Neuron (in vitro differentiated cells): ENCODE results near the gene MMP8.

Experiments used
- H2AFZ ChIP-seq: one replicate; pipeline ENCODE4 v1.6.1; 2013; ENCODE audit warnings: low read depth, mild to moderate bottlenecking, inconsistent platforms, low read length, moderate library complexity
- H3K27me3 ChIP-seq: one replicate; pipeline ENCODE4 v1.6.1; 2013; ENCODE audit warnings: low read length; ENCODE audit not compliant: insufficient read depth
- H3K36me3 ChIP-seq: one replicate; pipeline ENCODE4 v1.6.1; 2013; ENCODE audit warnings: low read length; ENCODE audit not compliant: insufficient read depth
- H3K4me1 ChIP-seq: one replicate; pipeline ENCODE4 v1.6.1; 2013; ENCODE audit warnings: low read length; ENCODE audit not compliant: insufficient read depth
- H3K4me3 ChIP-seq: 2 replicates; pipeline ENCODE4 v1.5.1; 2013; ENCODE audit warnings: mild to moderate bottlenecking, low read length, moderate library complexity
- H3K9me3 ChIP-seq: one replicate; pipeline ENCODE4 v1.6.1; 2013; ENCODE audit warnings: low read length

Gene MMP8, protein sequence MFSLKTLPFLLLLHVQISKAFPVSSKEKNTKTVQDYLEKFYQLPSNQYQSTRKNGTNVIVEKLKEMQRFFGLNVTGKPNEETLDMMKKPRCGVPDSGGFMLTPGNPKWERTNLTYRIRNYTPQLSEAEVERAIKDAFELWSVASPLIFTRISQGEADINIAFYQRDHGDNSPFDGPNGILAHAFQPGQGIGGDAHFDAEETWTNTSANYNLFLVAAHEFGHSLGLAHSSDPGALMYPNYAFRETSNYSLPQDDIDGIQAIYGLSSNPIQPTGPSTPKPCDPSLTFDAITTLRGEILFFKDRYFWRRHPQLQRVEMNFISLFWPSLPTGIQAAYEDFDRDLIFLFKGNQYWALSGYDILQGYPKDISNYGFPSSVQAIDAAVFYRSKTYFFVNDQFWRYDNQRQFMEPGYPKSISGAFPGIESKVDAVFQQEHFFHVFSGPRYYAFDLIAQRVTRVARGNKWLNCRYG

DNA sequence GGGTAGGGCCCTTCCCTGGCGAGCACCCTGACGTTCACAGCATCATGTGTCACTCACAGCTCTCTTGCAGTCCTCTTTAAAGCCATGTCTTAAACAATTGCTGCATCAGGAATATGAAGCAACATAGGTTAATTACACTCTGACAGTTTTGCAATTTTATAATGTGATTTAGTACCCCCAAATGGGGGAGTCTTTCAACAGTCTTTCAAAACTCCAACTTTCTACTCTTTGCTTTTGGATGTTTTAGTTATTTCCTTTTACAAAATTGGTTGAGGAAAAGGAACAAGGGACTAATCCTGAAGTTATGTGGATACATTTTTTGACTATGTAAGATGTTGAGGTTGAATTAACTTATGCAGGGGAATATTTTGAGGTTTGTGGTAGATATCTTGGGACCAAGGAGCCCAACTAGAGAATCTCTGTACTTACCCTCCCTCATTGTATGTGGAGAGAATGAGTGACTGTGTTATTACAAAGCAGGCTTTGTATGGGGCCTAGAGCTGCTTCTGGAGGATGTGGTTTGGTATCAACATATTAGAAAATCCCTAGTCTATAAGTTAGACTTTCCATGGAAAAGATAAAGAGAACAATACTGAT is at the start of gene MMP8:
TSS of gene MMP8 (minus strand) at position 51 of the 597 bp plus-strand sequence. CDS start 99 bp downstream, outside the sequence.
- H3K9me3 ChIP-seq, result no peaks in the 10 kb centered on the region
- no peaks in the 10 kb centered on the region for H3K36me3 ChIP-seq
- H3K4me1 ChIP-seq, result no peaks in the 10 kb centered on the region
- H3K4me3 ChIP-seq, result no peak within 1 kb of the TSS
- H2AFZ ChIP-seq, result no peak within 1 kb of the TSS
- no peaks in the 10 kb centered on the region for H3K27me3 ChIP-seq

DNA sequence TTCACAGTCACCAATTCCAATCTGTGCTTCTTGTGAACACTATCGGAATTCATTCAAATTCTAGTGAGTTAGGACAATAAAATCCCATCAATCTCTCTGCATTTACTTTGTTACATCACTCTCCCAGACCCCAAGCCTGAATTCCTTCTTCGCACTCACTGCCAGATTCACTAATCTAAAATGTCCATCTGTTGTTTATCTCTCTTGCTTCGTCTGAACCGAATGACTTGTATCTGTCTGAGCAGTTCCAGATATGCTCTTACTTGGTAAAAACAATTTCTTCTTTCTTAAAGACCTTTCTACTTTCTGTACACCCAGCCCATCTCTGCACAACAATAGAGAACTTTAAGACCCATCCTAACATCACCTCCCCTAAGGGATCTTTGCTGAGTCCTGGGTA is 48.6 kb upstream of the MMP8 start:
- no peak overlapping the region for H2AFZ ChIP-seq
- H3K4me3 ChIP-seq, result no peak overlapping the region
- H3K36me3 ChIP-seq, result no peaks in the 10 kb centered on the region
- no peaks in the 10 kb centered on the region for H3K27me3 ChIP-seq
- peaks cover 5% of the 10 kb centered on the region for H3K4me1 ChIP-seq
- no peaks in the 10 kb centered on the region for H3K9me3 ChIP-seq

DNA sequence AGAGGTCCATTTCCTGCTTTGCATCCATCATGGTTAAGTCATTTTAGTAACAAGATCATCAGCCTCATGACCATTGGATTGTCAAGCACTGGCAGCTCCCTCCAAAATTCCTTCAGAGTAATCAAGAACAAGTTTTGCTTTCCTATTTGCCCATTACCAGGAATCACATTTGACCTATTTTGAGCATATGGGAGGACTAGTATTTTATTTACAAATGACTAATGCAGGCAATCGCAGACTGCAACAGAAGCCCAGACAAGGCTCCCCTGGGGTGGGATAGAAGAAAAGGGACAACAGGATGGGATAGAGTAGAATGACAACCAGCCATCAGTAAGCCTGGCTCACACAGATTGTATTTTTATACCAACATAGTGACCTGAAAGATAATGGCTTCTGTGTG is 46.6 kb upstream of the MMP8 start:
- Histone ChIP-seq H3K4me3 (no peak overlapping the region), H3K4me1 (peaks cover 5% of the 10 kb centered on the region)

DNA sequence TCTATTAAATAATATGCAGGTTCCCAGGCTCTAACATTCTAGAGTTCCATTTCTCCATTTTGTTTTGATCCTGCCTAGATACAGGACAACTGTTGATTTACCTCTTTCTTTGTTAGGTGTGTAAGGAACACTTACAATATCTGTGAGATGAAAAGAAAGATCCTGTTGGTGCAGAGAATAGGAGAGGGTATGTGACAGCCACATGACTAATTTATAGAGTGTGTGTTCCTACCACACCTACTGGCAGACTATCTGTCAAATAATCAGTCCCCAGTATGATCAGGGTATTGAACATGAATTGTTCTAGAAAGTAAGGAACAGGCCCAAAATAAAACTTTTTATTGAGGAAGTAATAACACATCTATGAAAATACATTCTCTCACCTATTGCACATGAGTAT is 45.4 kb upstream of the MMP8 start:
- Histone ChIP-seq H2AFZ (no peak overlapping the region), H3K27me3 (no peaks in the 10 kb centered on the region), H3K4me1 (peaks cover 5% of the 10 kb centered on the region), H3K9me3 (no peaks in the 10 kb centered on the region), H3K4me3 (no peak overlapping the region), H3K36me3 (no peaks in the 10 kb centered on the region)

More for the DNA sequence above, 46.6 kb upstream of the MMP8 start:
- H3K36me3 ChIP-seq, result no peaks in the 10 kb centered on the region
- no peaks in the 10 kb centered on the region for H3K9me3 ChIP-seq
- no peaks in the 10 kb centered on the region for H3K27me3 ChIP-seq
- no peak overlapping the region for H2AFZ ChIP-seq

DNA sequence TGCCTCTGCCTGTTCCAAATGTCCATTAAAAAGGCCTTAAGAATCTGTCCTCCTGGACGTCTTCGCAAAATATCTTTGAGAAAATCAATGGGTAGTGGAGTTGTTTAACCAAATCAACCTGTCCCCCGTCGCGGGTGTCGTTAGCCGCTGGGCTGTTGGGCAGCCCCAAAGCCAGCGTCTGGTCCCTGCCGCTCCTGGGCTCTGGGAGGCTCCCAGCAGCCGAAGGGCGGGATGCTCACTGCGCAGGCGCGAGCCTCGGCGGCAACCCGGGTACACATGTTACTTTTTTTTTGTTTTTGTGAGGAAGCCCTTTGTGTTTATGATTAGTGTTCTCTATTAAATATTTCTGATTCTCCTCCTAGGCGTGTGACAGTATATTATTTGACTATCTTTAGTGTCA is 43.0 kb upstream of the MMP8 start:
- H3K9me3 ChIP-seq, result no peaks in the 10 kb centered on the region
- no peak overlapping the region for H2AFZ ChIP-seq
- H3K36me3 ChIP-seq, result no peaks in the 10 kb centered on the region
- H3K27me3 ChIP-seq, result no peaks in the 10 kb centered on the region
- H3K4me1 ChIP-seq, result peaks cover 5% of the 10 kb centered on the region
- no peak overlapping the region for H3K4me3 ChIP-seq

DNA sequence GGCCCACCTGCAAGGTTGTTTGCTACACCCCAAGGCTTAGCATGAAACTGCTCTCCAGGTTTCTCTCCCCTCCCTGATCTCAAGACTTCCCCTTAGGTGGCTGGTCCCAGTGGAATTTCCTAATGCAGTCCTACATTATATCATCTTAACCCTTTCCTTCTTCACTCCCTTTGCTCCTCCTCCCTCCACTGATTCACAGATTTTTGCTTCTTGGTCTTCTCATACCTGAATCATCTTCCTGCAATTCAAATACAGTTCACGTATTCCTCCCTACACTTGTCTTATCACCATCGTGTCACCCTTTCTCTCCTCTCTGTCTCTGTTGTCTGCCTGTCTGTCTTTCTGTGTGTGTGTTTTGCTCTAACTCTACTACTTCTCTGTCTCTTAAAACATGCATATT is 38.7 kb upstream of the MMP8 start:
- H3K27me3 ChIP-seq, result no peaks in the 10 kb centered on the region

DNA sequence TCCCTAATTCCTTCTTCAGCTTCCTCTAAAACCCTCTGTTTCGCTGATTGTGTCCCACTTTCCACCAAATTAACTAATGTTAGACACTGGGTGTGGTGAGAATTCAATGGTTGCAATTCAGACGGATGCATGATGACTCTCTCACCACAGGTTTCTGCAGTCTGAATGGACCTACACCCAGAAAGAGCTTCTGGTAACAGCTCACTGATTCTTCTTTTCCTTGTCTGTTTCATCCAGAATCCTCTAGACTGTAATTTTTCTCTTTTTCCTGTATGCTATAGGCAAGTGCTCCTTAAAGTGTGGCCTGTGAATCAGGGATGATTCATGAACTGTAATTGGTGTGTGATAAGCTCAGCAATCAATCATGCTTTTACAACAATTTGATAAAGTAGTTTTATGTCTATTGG is 37.6 kb upstream of the MMP8 start:
- peaks cover 14% of the 10 kb centered on the region for H3K4me1 ChIP-seq
- H3K4me3 ChIP-seq, result no peak overlapping the region
- H3K27me3 ChIP-seq, result no peaks in the 10 kb centered on the region
- no peaks in the 10 kb centered on the region for H3K36me3 ChIP-seq
- H2AFZ ChIP-seq, result no peak overlapping the region
- H3K9me3 ChIP-seq, result no peaks in the 10 kb centered on the region

More for the DNA sequence above, 38.7 kb upstream of the MMP8 start:
- Histone ChIP-seq H3K4me3 (no peak overlapping the region), H3K36me3 (no peaks in the 10 kb centered on the region), H3K9me3 (no peaks in the 10 kb centered on the region), H2AFZ (no peak overlapping the region), H3K4me1 (peaks cover 14% of the 10 kb centered on the region)

DNA sequence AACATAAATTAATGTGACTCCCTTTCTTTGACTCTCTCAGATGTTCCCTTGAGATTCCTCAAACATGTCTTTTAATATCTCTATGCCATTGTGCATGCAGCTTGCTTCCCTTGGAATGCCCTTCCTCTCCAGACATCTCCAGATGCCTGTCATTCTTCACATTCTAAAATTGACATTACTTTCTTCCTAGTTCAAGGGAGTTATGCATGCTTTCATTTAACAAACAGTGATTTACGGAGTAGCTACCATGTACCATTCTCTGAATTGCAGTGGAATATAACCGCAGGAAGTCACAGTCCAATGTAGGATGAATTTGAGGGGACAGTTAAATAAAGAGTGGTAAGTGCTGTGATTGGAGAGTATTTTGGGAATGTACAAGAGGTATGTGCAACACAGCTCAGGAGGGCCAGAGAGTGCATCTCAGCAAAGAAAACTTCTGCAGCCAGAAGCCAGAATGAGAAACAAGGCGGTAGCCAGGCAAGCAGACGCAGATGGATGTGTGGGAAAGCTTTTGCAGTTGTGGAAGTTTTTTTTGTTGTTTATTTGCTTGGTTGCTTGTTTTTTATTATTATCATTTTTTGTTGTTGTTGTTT is 37.0 kb upstream of the MMP8 start:
- Histone ChIP-seq H3K4me1 (peaks cover 14% of the 10 kb centered on the region), H3K4me3 (no peak overlapping the region), H3K36me3 (no peaks in the 10 kb centered on the region), H2AFZ (no peak overlapping the region), H3K9me3 (no peaks in the 10 kb centered on the region), H3K27me3 (no peaks in the 10 kb centered on the region)

DNA sequence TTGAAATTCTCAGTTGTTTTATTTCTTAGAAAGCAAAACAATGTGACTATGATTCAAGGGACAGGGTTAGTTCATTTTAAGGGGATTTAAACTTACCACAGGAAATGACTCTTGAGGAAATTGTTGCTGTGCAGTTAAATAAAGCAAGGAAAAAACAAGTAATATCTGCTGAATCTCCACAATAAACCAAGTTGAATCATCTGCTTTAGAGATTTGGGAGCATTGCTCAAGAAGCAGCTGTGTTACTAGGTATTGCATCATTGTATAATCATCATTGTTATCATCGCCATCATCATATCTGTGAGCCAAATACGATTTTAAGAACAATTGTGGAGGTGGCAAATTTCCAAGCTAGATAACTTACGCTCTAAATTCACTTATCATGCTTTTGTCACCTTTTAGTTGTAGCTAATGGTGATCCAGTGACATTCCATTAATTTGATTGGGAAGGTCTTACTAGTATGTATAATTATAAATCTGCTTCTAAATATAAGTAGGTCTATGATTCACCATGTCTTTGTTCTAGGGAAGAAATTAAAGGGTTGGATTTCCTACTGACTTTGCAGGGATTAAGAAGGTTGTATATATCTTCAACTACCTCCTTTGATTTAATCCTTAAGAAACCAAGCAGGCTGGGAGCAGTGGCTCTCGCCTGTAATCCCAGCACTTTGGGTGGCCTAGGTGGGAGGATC is 35.7 kb upstream of the MMP8 start:
- peaks cover 14% of the 10 kb centered on the region for H3K4me1 ChIP-seq

DNA sequence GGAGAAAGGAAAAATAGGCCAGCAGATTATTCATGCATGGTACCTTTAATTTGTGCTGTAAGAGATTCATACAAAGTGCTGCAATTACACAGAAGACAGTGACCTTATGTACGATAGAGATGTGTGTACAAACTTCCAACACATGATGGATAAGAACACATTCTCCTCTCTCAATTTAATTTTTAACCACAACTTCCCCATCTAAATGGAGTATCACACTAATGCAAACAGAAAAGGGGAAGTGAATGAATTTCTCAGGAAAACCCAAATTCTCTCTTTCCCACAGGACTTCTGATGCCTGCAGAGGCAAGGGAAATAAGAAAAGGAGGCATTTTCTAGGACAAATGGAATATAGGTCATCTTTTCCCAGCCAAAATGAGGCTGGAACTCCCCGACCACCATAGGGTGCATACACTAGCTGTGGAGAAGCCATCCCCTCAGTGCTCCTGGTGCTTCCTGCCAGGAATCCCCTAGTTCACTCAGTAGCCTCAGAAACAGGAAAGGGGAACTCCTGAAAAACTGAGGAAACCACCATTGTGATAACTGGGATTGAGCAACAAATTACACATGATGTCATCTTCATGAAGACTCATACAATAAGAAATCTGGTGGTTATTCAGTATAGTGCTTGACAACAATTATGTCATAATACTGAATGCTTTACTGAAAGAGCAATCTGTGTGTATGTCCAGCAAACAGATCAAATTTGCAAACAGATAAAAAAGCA is 33.2 kb upstream of the MMP8 start:
- Histone ChIP-seq H3K36me3 (no peaks in the 10 kb centered on the region), H3K27me3 (no peaks in the 10 kb centered on the region), H3K9me3 (no peaks in the 10 kb centered on the region), H3K4me1 (peaks cover 14% of the 10 kb centered on the region), H3K4me3 (no peak overlapping the region), H2AFZ (no peak overlapping the region)

More for the DNA sequence above, 35.7 kb upstream of the MMP8 start:
- no peak overlapping the region for H3K4me3 ChIP-seq
- no peaks in the 10 kb centered on the region for H3K27me3 ChIP-seq
- no peaks in the 10 kb centered on the region for H3K36me3 ChIP-seq
- no peaks in the 10 kb centered on the region for H3K9me3 ChIP-seq
- no peak overlapping the region for H2AFZ ChIP-seq

DNA sequence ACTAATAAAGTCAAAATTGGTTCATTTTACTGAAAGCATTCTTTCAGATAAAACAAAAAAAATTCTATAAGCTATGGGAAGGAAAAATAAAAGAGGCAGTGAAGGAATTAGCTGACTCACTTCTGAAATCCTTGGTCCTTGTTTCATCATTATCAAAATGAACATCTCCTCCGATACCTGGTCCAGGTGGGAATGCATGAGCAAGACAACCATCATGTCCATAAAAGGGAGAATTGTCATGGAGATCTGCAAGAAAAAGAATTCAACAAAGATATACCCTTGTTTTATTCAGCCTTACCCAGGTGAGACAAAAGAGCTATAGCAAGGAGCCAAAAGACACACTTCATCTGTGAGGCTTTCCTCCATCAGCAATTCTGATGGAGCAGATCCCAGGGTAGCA is 28.5 kb upstream of the MMP8 start:
- Histone ChIP-seq H3K4me3 (no peak overlapping the region), H3K4me1 (no peaks in the 10 kb centered on the region), H3K36me3 (no peaks in the 10 kb centered on the region), H3K27me3 (no peaks in the 10 kb centered on the region), H3K9me3 (no peaks in the 10 kb centered on the region), H2AFZ (no peak overlapping the region)

DNA sequence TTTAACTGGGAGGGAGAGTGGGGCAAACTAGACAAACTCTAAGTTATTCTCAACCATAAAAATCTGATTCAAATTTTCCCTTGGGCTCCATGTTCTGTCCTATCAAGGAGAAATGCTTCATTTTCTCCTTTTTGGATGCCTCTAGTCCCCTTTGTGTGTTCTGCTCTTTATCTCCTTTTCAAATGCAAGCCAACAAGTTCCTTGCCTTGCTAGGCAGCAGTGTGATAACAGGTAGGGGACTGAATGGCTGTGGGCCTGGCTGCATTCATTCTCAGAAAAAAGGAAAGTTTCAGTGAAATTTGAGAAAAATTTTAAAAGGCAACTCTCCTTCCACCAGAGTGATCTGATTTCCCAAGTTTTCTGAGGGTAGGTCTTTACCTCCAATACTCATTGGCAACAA is 26.9 kb upstream of the MMP8 start:
- H2AFZ ChIP-seq, result no peak overlapping the region
- H3K4me3 ChIP-seq, result no peak overlapping the region
- H3K9me3 ChIP-seq, result no peaks in the 10 kb centered on the region
- no peaks in the 10 kb centered on the region for H3K36me3 ChIP-seq
- H3K27me3 ChIP-seq, result no peaks in the 10 kb centered on the region
- H3K4me1 ChIP-seq, result no peaks in the 10 kb centered on the region
